PC-3 (cell line): ENCODE measurements around the gene THRB.

Experiments
- EZH2 ChIP-seq: fragments of 300-600 bp; sonication (generic); IDR thresholded peaks from one replicate; pipeline ENCODE4 v1.6.1; 2017; ENCODE audit warnings: antibody characterized with exemption, mild to moderate bottlenecking, low read length; ENCODE audit not compliant: unreplicated experiment
- EZH2phosphoT487 ChIP-seq: fragments of 300-600 bp; sonication (generic); IDR thresholded peaks from 2 replicates; pipeline ENCODE4 v1.6.1; 2018; ENCODE audit warnings: mild to moderate bottlenecking, antibody characterized with exemption, low read length, borderline replicate concordance
- TF ChIP-seq, protein P1 (sequence below): fragments of 300-600 bp; sonication (generic); conservative IDR thresholded peaks from 2 replicates; pipeline ENCODE4 v1.5.1; 2017; ENCODE audit warnings: antibody characterized with exemption, low read depth, mild to moderate bottlenecking, low read length

DNA sequence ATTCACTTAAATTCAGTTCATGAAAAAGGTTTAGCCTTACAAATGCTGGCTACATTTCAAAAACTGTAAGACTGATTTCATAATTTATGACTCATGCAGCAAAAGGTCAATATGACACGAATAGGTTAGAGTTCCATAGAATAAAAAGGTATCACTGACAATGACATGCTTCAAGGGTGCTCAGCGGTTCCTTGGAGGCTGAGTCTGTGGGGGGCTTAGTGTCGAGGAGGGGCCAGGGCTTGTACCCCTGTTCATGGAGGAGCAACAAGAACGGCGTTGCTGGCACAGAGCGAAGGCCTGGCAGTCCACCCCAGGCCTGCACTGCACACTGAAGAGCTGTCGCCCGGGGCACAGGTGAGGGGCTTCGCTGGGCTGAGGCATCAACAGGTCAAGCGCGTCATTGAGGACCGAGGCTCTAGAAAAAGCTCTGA, 375.3 kb downstream of the THRB start:
- TF ChIP-seq, protein P1, sequence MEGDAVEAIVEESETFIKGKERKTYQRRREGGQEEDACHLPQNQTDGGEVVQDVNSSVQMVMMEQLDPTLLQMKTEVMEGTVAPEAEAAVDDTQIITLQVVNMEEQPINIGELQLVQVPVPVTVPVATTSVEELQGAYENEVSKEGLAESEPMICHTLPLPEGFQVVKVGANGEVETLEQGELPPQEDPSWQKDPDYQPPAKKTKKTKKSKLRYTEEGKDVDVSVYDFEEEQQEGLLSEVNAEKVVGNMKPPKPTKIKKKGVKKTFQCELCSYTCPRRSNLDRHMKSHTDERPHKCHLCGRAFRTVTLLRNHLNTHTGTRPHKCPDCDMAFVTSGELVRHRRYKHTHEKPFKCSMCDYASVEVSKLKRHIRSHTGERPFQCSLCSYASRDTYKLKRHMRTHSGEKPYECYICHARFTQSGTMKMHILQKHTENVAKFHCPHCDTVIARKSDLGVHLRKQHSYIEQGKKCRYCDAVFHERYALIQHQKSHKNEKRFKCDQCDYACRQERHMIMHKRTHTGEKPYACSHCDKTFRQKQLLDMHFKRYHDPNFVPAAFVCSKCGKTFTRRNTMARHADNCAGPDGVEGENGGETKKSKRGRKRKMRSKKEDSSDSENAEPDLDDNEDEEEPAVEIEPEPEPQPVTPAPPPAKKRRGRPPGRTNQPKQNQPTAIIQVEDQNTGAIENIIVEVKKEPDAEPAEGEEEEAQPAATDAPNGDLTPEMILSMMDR, result no peak
- TF ChIP-seq EZH2, result no peak
- no peak for TF ChIP-seq EZH2phosphoT487
